ENCODE data around the gene MXRA8. TPM values are rescaled to one million over a fixed set of nuclear protein-coding genes. Genes with fewer than 3 reads are reported as not detected.

Gene MXRA8
- total RNA-seq, 2 donors from 2014 or later, result 1.6 to 3.0 TPM

DNA sequence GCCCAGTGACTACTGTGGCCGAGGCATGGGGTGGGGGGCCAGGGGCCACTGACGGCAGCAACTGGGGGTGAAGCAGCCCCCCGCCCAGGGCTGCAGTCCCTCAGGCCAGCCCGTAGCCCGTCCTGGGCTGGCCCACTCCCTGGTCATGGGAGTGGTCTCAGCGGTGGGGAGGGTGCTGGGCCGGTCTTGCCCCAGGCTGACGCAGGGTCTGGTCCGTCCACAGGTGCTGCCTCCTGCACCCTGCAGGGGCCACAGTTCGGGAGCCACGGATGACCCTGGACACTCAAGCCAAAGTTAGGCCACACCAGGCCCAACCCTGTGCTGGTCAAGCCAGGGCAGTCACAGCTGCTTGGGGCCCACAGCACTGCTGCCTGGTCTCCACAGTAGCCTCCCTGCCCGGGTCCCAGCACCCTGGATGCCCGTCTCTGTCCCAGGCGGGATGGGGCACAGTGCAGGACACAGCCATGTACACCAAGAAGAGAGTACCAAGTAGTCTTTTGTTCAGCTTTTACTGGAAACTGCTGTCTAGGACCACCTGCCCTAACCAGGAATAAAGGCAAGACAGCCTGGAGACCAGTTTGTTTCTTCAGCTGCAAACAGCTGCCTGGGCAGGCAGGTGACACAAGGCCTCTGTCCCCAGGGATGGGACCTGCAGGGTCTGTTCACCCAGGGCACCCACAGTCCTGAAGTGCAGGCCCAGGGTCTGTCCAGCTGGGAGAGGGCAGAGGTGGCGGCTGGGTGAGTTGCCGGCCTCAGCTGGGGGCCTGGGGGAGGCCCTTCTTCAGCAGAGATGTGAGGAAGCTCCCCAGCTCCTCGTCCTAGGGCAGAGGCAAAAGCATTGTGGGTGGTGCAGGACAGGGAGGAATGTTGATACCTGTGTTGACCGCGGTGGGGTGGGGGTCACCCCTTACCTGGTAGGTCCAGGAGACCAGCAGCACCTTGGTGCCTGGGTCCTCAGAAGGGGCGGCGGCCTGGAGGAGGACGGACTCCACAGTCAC lies 46.9 kb downstream of the MXRA8 start:
- Mint-ChIP-seq H3K27ac (no peak overlapping the region), H3K9me3 (no peaks in the 10 kb centered on the region), H3K4me1 (ENCODE audit: low read depth) (peaks cover 7% of the 10 kb centered on the region), H3K36me3 (ENCODE audit: insufficient read depth in 2 of 2) (peaks cover 0 to 1% of the 10 kb centered on the region in 2 donors), H3K27me3 (ENCODE audit: low read depth) (no peaks in the 10 kb centered on the region), H3K4me3 (no peak overlapping the region)
- no peak for DNase-seq
- no peak for ATAC-seq (replicated peaks in 1 of 2)

DNA sequence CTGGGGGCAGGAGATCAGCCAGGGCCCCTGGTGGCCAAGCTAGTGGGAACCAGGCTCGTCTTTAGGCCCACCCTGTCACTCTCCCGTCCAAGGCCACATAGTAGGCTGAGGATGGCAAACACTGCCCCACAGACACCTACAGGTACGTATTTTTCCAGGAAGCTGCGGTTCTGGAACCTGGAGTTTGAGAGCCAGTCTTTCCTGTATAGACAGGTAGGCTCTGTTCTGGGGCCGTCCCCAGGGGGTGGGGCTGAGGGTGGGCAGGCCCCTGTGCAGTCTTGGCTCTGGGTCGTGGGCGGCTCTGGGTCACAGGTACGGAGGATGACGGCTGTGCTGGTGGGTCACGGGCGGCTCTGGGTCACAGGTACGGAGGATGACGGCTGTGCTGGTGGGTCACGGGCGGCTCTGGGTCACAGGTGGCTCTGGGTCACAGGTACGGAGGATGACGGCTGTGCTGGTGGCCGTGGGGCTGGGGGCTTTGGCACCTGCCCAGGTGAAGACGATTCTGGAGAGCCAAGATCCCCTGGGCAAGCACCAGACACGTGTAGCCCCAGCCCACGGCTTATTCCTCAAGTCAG lies 47.8 kb downstream of the MXRA8 start:
- H3K27ac Mint-ChIP-seq, result no peak overlapping the region
- no peaks in the 10 kb centered on the region for H3K27me3 Mint-ChIP-seq (ENCODE audit: low read depth)
- DNase-seq (no peak), ATAC-seq (replicated peaks in 1 of 2) (no peak)
- H3K4me1 Mint-ChIP-seq (ENCODE audit: low read depth), result peaks cover 15% of the 10 kb centered on the region
- peak overlapping the region; percentile 32 to 78 for H3K4me3 Mint-ChIP-seq
- peaks cover 0 to 1% of the 10 kb centered on the region in 2 donors for H3K36me3 Mint-ChIP-seq (ENCODE audit: insufficient read depth in 2 of 2)
- no peaks in the 10 kb centered on the region for H3K9me3 Mint-ChIP-seq

- no peak for DNase-seq
- Mint-ChIP-seq H3K27ac (no peak overlapping the region), H3K36me3 (ENCODE audit: insufficient read depth in 2 of 2) (peaks cover 0 to 1% of the 10 kb centered on the region in 2 donors), H3K4me3 (peak overlapping the region; percentile 78), H3K27me3 (ENCODE audit: low read depth) (no peaks in the 10 kb centered on the region), H3K9me3 (no peaks in the 10 kb centered on the region), H3K4me1 (ENCODE audit: low read depth) (peaks cover 16% of the 10 kb centered on the region)
- no peak for ATAC-seq (replicated peaks in 1 of 2)
Measured at GRCh38 chr1:1310109-1310385, 48.3 kb downstream of the MXRA8 start.

- ATAC-seq (replicated peaks in 1 of 2), result no peak
- Mint-ChIP-seq H3K9me3 (no peaks in the 10 kb centered on the region), H3K36me3 (ENCODE audit: insufficient read depth in 2 of 2) (peaks cover 0 to 1% of the 10 kb centered on the region in 2 donors), H3K4me3 (peak overlapping the region; percentile 78), H3K27ac (no peak overlapping the region), H3K4me1 (ENCODE audit: low read depth) (peaks cover 16% of the 10 kb centered on the region), H3K27me3 (ENCODE audit: low read depth) (no peaks in the 10 kb centered on the region)
- DNase-seq, result peak in 1 of 2 donors; percentile 28
Measured at GRCh38 chr1:1309251-1310108, 48.9 kb downstream of the MXRA8 start.

GRCh38 chr1:1308756-1309250 lies 49.6 kb downstream of the MXRA8 start:
- DNase-seq, result no peak
- peak overlapping the region; percentile 78 to 87 for H3K4me3 Mint-ChIP-seq
- H3K27ac Mint-ChIP-seq, result no peak overlapping the region

DNA sequence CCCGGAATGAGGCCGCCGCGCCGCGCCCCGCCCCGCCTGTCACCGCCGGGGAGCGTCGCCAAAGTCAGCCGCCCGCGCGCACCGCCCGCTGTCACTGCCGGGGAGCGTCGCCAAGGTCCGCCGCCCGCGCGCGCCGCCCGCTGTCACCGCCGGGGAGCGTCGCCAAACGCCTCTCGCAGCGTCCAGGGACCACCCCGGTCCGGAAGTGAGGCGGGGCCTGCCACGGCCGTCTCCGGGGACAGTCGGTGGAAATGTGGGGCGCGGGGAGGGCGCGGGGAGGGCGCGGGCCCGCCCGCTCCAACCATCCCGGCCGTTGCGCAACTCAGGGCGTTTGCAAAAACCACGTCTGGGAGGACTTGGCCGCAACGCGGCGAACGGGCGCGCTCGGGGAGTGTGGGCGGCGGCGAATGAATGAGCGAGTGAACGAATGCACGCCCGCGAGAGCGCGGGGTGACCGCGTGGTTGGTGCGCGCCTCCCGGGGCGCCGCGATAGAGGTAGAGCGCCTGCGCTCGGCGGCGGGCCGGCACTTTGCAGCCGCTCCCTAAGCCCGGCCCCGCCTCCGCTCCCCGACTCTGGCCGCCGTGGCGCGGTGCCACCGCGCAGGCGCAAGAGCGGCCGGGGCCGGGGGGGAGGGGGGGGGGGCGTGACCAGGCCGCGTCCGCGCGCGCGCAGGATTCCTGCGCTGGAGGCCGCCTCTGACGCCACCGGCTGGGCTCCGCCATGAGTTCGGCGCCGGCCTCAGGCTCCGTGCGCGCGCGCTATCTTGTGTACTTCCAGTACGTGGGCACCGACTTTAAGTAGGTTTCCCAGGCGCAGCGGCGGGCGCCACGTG lies 50.2 kb downstream of the MXRA8 start, which contains the start of the genes ACAP3 and PUSL1:
TSS of gene ACAP3 (minus strand) at position 8 of the 833 bp plus-strand sequence. CDS start 115 bp downstream, outside the sequence.
TSS of gene PUSL1 (plus strand) at position 675 of the 833 bp plus-strand sequence. CDS start at position 722, 47 bp downstream.
- H3K27ac Mint-ChIP-seq, result no peak within 1 kb of the TSS
- peak within 1 kb of the TSS; percentile 87 to 92 for H3K4me3 Mint-ChIP-seq
- H3K9me3 Mint-ChIP-seq, result no peaks in the 10 kb centered on the region
- peaks cover 16% of the 10 kb centered on the region for H3K4me1 Mint-ChIP-seq (ENCODE audit: low read depth)
- H3K36me3 Mint-ChIP-seq (ENCODE audit: insufficient read depth in 2 of 2), result no peaks in the 10 kb centered on the region
- ATAC-seq (replicated peaks in 1 of 2), result peak; percentile 81 to 83
- DNase-seq, result peak; percentile 92 to 93
- H3K27me3 Mint-ChIP-seq (ENCODE audit: low read depth), result no peaks in the 10 kb centered on the region

More at GRCh38 chr1:1308756-1309250, 49.6 kb downstream of the MXRA8 start:
- no peaks in the 10 kb centered on the region for H3K9me3 Mint-ChIP-seq
- H3K36me3 Mint-ChIP-seq (ENCODE audit: insufficient read depth in 2 of 2), result peaks cover 0 to 1% of the 10 kb centered on the region in 2 donors
- H3K27me3 Mint-ChIP-seq (ENCODE audit: low read depth), result no peaks in the 10 kb centered on the region
- H3K4me1 Mint-ChIP-seq (ENCODE audit: low read depth), result peaks cover 16% of the 10 kb centered on the region
- ATAC-seq (replicated peaks in 1 of 2), result no peak

DNA sequence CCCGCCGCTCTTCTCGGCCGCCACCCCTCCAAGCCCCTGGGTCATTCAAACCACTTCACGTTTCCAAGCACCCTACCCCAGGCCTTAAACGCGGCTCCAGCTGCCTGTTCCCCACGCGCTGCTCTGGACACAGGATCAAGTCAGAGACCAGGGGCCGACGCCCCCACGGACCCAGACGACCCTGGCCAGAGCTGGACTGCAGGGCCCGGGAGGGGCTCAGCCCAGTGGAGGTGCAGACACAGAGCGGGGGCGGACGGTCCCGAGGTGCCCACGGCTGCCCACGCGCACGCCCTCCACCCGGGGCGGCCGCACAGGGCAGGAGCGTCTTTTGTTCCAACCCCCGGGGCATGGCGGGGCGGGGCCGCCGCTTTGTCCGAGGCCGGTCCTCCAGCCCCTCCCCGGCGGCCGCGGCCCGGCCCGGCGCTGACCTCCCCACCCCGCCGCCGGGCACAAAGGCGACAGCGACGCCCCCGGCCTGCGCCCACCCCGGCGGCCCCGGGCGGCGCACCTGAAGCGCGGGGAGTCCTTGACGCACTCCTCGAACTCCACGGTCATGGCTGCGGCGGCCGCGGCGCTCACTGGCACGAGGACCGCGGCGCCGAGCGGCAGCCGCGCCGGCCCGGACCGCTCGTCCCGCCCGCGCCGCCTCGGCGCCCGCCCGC lies 51.0 kb downstream of the MXRA8 start:
- no peak for DNase-seq
- peak in 1 of 2 donors; percentile 0 for ATAC-seq (replicated peaks in 1 of 2)

DNA sequence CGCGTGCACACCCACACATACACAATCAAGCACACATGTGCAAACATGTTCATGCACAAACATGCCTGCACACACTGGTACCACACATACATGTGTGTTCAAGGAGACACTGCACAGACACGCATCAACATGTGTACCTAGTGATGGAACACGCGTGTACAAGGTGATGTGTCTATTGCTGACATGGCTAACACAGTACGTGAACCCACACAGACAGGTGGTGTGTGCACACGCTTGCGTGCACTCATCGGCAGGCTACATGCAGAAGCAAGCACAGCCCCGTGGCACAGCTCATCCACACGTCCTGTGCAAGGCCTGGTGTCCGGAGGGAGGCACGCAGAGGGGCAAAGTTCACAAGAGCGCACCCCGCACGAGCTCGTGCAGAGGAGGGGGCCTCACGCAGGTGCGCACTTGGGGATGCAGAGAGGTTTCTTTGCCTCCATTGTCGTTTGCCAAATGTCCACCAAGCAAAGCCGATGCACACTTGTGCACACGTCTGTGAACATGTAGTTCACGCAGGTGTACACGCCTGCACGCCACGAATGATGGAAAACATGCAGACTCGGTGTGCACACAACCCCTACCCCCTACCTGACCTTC lies 51.6 kb downstream of the MXRA8 start:
- Mint-ChIP-seq H3K4me1 (ENCODE audit: low read depth) (peaks cover 16% of the 10 kb centered on the region), H3K27me3 (ENCODE audit: low read depth) (no peaks in the 10 kb centered on the region), H3K36me3 (ENCODE audit: insufficient read depth in 2 of 2) (no peaks in the 10 kb centered on the region), H3K9me3 (no peaks in the 10 kb centered on the region), H3K4me3 (peak overlapping the region; percentile 87 to 92), H3K27ac (no peak overlapping the region)
- no peak for DNase-seq
- no peak for ATAC-seq (replicated peaks in 1 of 2)

More for the DNA sequence above, 51.0 kb downstream of the MXRA8 start:
- H3K36me3 Mint-ChIP-seq (ENCODE audit: insufficient read depth in 2 of 2), result no peaks in the 10 kb centered on the region
- peaks cover 16% of the 10 kb centered on the region for H3K4me1 Mint-ChIP-seq (ENCODE audit: low read depth)
- H3K9me3 Mint-ChIP-seq, result no peaks in the 10 kb centered on the region
- H3K27ac Mint-ChIP-seq, result no peak overlapping the region
- peak overlapping the region; percentile 87 to 92 for H3K4me3 Mint-ChIP-seq
- no peaks in the 10 kb centered on the region for H3K27me3 Mint-ChIP-seq (ENCODE audit: low read depth)

DNA sequence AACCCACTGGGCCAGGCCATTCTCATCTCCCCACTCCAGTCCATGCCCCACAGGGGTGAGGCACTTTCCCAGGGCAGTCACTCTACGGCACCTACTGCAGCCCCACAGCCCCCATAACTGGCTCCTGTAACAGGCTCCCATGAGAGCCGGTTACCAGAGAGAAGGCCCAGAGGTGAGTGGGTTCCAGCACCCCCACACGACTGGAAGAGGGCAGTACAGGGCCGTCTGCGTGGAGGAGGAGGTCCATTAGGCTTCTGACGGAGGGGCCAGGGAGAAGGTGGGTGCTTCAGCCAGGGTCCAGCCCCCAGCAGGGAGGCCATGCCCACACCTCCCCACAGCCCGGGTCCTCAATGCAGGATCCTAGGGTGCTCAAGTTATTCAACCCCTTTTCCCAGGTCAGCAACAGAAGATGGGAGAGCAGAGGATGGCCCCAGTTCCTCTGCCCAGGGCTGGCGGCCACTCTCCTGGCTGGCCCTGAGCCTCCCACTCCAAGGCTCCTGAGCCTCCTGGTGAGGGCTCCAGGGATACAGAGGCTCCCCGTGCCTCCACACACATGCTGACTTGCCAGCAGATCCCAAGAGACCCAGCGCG lies 52.2 kb downstream of the MXRA8 start:
- peak overlapping the region; percentile 87 to 92 for H3K4me3 Mint-ChIP-seq
- H3K4me1 Mint-ChIP-seq (ENCODE audit: low read depth), result peaks cover 16% of the 10 kb centered on the region
- no peaks in the 10 kb centered on the region for H3K9me3 Mint-ChIP-seq
- no peak for ATAC-seq (replicated peaks in 1 of 2)
- H3K36me3 Mint-ChIP-seq (ENCODE audit: insufficient read depth in 2 of 2), result no peaks in the 10 kb centered on the region
- no peaks in the 10 kb centered on the region for H3K27me3 Mint-ChIP-seq (ENCODE audit: low read depth)
- peak in 1 of 2 donors; percentile 46 for DNase-seq
- no peak overlapping the region for H3K27ac Mint-ChIP-seq

GRCh38 chr1:1305300-1306069 lies 52.9 kb downstream of the MXRA8 start:
- Mint-ChIP-seq H3K4me3 (peak overlapping the region; percentile 87 to 92), H3K4me1 (ENCODE audit: low read depth) (peaks cover 16% of the 10 kb centered on the region), H3K9me3 (no peaks in the 10 kb centered on the region)

More at GRCh38 chr1:1305300-1306069, 52.9 kb downstream of the MXRA8 start:
- no peaks in the 10 kb centered on the region for H3K27me3 Mint-ChIP-seq (ENCODE audit: low read depth)
- H3K27ac Mint-ChIP-seq, result no peak overlapping the region
- DNase-seq (peak; percentile 71 to 78), ATAC-seq (replicated peaks in 1 of 2) (peak; percentile 27 to 32)
- H3K36me3 Mint-ChIP-seq (ENCODE audit: insufficient read depth in 2 of 2), result no peaks in the 10 kb centered on the region
